IPS-18c (cell line): Measurements from ENCODE around the gene MYOF.

Source experiments
- H3K4me3 ChIP-seq: 2 replicates; pipeline ENCODE4 v1.7.0; 2013; ENCODE audit warnings: low read depth, mild to moderate bottlenecking, low read length, moderate library complexity; ENCODE audit not compliant: insufficient read depth
- H3K9me3 ChIP-seq: one replicate; pipeline ENCODE4 v1.6.1; 2013; ENCODE audit warnings: mild to moderate bottlenecking, low read length, moderate library complexity; ENCODE audit not compliant: control insufficient read depth, insufficient read depth

The MYOF gene

GRCh38 chr10:93416824-93417223 is 65.3 kb downstream of the MYOF start:
- Histone ChIP-seq H3K4me3 (no peak overlapping the region), H3K9me3 (no peaks in the 10 kb centered on the region)

GRCh38 chr10:93415693-93416092 is 66.4 kb downstream of the MYOF start:
- Histone ChIP-seq H3K4me3 (no peak overlapping the region), H3K9me3 (no peaks in the 10 kb centered on the region)

GRCh38 chr10:93413252-93413689 is 68.9 kb downstream of the MYOF start:
- H3K4me3 ChIP-seq, result no peak overlapping the region
- H3K9me3 ChIP-seq, result no peaks in the 10 kb centered on the region

- Histone ChIP-seq H3K9me3 (no peaks in the 10 kb centered on the region), H3K4me3 (no peak overlapping the region)
Measured at GRCh38 chr10:93412801-93413200, 69.3 kb downstream of the MYOF start.

- no peak overlapping the region for H3K4me3 ChIP-seq
- H3K9me3 ChIP-seq, result no peaks in the 10 kb centered on the region
Measured at GRCh38 chr10:93410697-93411348, 71.3 kb downstream of the MYOF start.

- Histone ChIP-seq H3K4me3 (no peak overlapping the region), H3K9me3 (no peaks in the 10 kb centered on the region)
Measured at GRCh38 chr10:93408783-93409182, 73.4 kb downstream of the MYOF start.

- H3K9me3 ChIP-seq, result no peaks in the 10 kb centered on the region
- no peak overlapping the region for H3K4me3 ChIP-seq
Measured at GRCh38 chr10:93406364-93407145, 75.6 kb downstream of the MYOF start.

GRCh38 chr10:93404048-93404354 is 78.1 kb downstream of the MYOF start:
- Histone ChIP-seq H3K4me3 (no peak overlapping the region), H3K9me3 (no peaks in the 10 kb centered on the region)

GRCh38 chr10:93403152-93404047 is 78.7 kb downstream of the MYOF start:
- H3K4me3 ChIP-seq, result no peak overlapping the region
- no peaks in the 10 kb centered on the region for H3K9me3 ChIP-seq

- no peak overlapping the region for H3K4me3 ChIP-seq
- no peaks in the 10 kb centered on the region for H3K9me3 ChIP-seq
Measured at GRCh38 chr10:93402192-93402591, 79.9 kb downstream of the MYOF start.

- Histone ChIP-seq H3K4me3 (no peak overlapping the region), H3K9me3 (no peaks in the 10 kb centered on the region)
Measured at GRCh38 chr10:93398528-93398927, 83.6 kb downstream of the MYOF start.

GRCh38 chr10:93397020-93397419 is 85.1 kb downstream of the MYOF start:
- Histone ChIP-seq H3K4me3 (no peak overlapping the region), H3K9me3 (no peaks in the 10 kb centered on the region)

GRCh38 chr10:93393211-93393610 is 88.9 kb downstream of the MYOF start:
- Histone ChIP-seq H3K9me3 (no peaks in the 10 kb centered on the region), H3K4me3 (no peak overlapping the region)

GRCh38 chr10:93392121-93392520 is 90.0 kb downstream of the MYOF start:
- H3K9me3 ChIP-seq, result no peaks in the 10 kb centered on the region

GRCh38 chr10:93390306-93391090 is 91.6 kb downstream of the MYOF start:
- Histone ChIP-seq H3K9me3 (no peaks in the 10 kb centered on the region), H3K4me3 (no peak overlapping the region)

More at GRCh38 chr10:93392121-93392520, 90.0 kb downstream of the MYOF start:
- no peak overlapping the region for H3K4me3 ChIP-seq

GRCh38 chr10:93386631-93387369 is 95.3 kb downstream of the MYOF start:
- no peaks in the 10 kb centered on the region for H3K9me3 ChIP-seq
- H3K4me3 ChIP-seq, result no peak overlapping the region
